SU-DHL-6 (cell line): Measurements from ENCODE around the gene CD300E.

ENCODE experiments used
- EZH2phosphoT487 ChIP-seq: fragments of 200-600 bp; sonication (generic), shearing (Covaris generic); conservative IDR thresholded peaks from 2 replicates; pipeline ENCODE4 v1.6.1; 2018; ENCODE audit warnings: mild to moderate bottlenecking, antibody characterized with exemption, low read length, moderate library complexity, mixed read lengths
- TF ChIP-seq, protein P1 (sequence below): fragments of 200-600 bp; sonication (generic); IDR thresholded peaks from one replicate; pipeline ENCODE4 v1.5.1; 2017; ENCODE audit warnings: antibody characterized with exemption, mild to moderate bottlenecking, low read length, moderate library complexity; ENCODE audit not compliant: insufficient read depth, poor library complexity, severe bottlenecking

DNA sequence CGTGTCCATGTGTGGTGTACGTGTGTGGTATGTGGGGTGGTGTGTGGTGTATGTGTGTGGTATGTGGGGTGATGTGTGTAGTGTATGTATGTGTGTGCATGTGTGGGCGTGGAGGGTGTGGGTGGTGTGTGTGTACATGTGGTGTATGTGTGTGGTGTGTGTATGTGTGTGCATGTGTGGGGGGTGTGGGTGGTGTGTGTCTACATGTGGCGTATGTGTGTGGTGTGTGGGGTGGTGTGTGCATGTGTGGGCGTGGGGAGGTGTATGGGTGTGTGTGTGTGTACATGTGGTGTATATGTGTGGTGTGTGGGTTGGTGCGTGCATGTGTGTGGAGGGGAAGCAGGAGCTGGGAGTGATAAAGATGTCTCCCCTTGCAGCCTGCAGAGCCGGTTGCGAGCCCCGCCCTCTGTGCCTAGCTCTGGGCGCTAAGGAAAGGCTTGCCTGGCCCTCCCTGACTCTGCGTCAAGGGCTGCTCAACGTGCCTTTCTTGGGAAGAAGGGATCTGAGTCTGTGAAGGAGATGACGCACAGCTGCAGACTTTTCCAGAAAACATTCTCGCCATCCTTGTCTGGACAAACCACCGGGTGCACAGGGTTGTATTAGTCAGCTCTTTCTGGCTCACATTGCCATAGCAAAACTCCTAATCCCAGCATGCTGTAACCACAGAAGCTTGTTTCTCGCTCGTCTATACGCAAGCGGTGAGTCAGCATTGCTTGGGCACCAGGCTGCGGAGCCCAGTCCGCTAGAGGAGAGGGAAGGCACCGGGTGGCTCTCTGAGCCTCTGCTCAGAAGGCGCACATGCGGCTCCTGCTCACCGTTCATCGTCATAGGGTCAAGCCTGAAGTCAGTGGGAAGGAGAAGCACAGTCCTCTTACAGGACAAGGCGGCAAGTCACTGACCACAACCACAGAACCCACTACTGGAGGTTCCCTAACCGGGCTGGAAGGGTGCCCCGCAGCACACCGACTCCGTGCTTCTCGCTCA, 54.2 kb downstream of the CD300E start:
- no peak for TF ChIP-seq EZH2phosphoT487
- TF ChIP-seq, protein P1, sequence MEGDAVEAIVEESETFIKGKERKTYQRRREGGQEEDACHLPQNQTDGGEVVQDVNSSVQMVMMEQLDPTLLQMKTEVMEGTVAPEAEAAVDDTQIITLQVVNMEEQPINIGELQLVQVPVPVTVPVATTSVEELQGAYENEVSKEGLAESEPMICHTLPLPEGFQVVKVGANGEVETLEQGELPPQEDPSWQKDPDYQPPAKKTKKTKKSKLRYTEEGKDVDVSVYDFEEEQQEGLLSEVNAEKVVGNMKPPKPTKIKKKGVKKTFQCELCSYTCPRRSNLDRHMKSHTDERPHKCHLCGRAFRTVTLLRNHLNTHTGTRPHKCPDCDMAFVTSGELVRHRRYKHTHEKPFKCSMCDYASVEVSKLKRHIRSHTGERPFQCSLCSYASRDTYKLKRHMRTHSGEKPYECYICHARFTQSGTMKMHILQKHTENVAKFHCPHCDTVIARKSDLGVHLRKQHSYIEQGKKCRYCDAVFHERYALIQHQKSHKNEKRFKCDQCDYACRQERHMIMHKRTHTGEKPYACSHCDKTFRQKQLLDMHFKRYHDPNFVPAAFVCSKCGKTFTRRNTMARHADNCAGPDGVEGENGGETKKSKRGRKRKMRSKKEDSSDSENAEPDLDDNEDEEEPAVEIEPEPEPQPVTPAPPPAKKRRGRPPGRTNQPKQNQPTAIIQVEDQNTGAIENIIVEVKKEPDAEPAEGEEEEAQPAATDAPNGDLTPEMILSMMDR: no peak
